Testis (tissue), 3 donors: ENCODE data around the gene MAP2. TPM values are rescaled to one million over a fixed set of nuclear protein-coding genes. Genes with fewer than 3 reads are reported as not detected.

Source experiments
- DNase-seq: peaks from one replicate; pipeline ENCODE4 v3.0.0-alpha.2; 2019
- H3K27ac ChIP-seq, 2 donors: fragments of 200-600 bp; sonication (generic); one replicate each; pipeline ENCODE4 v1.5.1; 2019
- H3K27me3 ChIP-seq: fragments of 200-600 bp; sonication (generic); one replicate; pipeline ENCODE4 v1.5.1; 2019
- H3K36me3 ChIP-seq: fragments of 200-600 bp; sonication (generic); one replicate; pipeline ENCODE4 v1.5.1; 2017; ENCODE audit warnings: low read depth; ENCODE audit errors: missing control alignments
- H3K4me1 ChIP-seq: fragments of 200-600 bp; sonication (generic); one replicate; pipeline ENCODE4 v1.5.1; 2019
- H3K4me3 ChIP-seq, 2 donors: fragments of 200-600 bp; sonication (generic); one replicate each; pipeline ENCODE4 v1.5.1; 2017 to 2019
- H3K9me3 ChIP-seq: fragments of 200-600 bp; sonication (generic); one replicate; pipeline ENCODE4 v1.5.1; 2017
- CTCF ChIP-seq, 3 experiments: fragments of 450-650 bp in 2 of 3; fragments of 200-600 bp in 1 of 3; sonication (generic) in 1 of 3; IDR thresholded peaks; one replicate each; pipeline ENCODE4 v1.5.1; 2016 to 2019; ENCODE audit warnings: antibody characterized with exemption in 3 of 3, mild to moderate bottlenecking in 2 of 3, moderate library complexity in 1 of 3
- POLR2A ChIP-seq: fragments of 450-650 bp; IDR thresholded peaks from one replicate; pipeline ENCODE4 v1.6.1; 2017; ENCODE audit warnings: antibody characterized with exemption, mild to moderate bottlenecking, moderate library complexity
- WGBS, 2 donors: methylation state at CpG; one replicate each; pipeline ENCODE4 v1.1.5; 2018; 5-methylcytosine and 5-hydroxymethylcytosine counted together
- intact Hi-C: fragments of 100-400 bp; cut with DNase I; formaldehyde crosslinking; loops from one replicate; pipeline ENCODE4 v1.15.1; 2023; ENCODE audit warnings: low total_unique reads
- polyA plus RNA-seq: library from polyadenylated mRNA; stranded (reverse); fragments of 350-450 nt; fragmentation: Illumina TruSeq; extraction: RNeasy Lipid Tissue Mini Kit (QIAGEN cat#74804); gene quantifications from one replicate; pipeline ENCODE4 v1.2.3, GENCODE V29; 2014; ENCODE audit warnings: low read depth, low replicate concordance; ENCODE audit not compliant: insufficient read depth
- total RNA-seq, 2 donors: library from RNA; depleted of rRNA; stranded (reverse); fragments of >200 nt; gene quantifications; one replicate each; pipeline ENCODE4 v1.2.3, GENCODE V29; 2016

Gene MAP2
- total and polyA plus RNA-seq, 3 donors from 2014 or later: 15.6 to 30.9 (median 20.9) TPM

GRCh38 chr2:209570194-209570593, 146.3 kb downstream of the MAP2 start:
- H3K27ac ChIP-seq: no peak overlapping the region
- intact Hi-C loops: no loop called here
- no peak for DNase-seq
- H3K27me3 ChIP-seq: no peaks in the 10 kb centered on the region
- H3K36me3 ChIP-seq: no peaks in the 10 kb centered on the region
- no peaks in the 10 kb centered on the region for H3K4me1 ChIP-seq
- TF ChIP-seq CTCF (IDR thresholded peaks at IDR 0.05): no peak
- no peak for TF ChIP-seq POLR2A
- H3K9me3 ChIP-seq: no peaks in the 10 kb centered on the region
- WGBS, 2 donors: 97 to 100% methylated on average over 1 of the region's 1 CpG
- no peak overlapping the region for H3K4me3 ChIP-seq

GRCh38 chr2:209574515-209574914, 150.7 kb downstream of the MAP2 start:
- intact Hi-C loops: no loop called here
- 95 to 97% methylated on average over 2 of the region's 2 CpGs for WGBS, 2 donors
- Histone ChIP-seq H3K27me3 (no peaks in the 10 kb centered on the region), H3K4me3 (no peak overlapping the region), H3K4me1 (no peaks in the 10 kb centered on the region), H3K9me3 (no peaks in the 10 kb centered on the region), H3K36me3 (no peaks in the 10 kb centered on the region), H3K27ac (no peak overlapping the region)
- TF ChIP-seq CTCF (IDR thresholded peaks at IDR 0.05) (no peak), POLR2A (no peak)
- no peak for DNase-seq

GRCh38 chr2:209577376-209578357, 153.8 kb downstream of the MAP2 start:
- Histone ChIP-seq H3K36me3 (no peaks in the 10 kb centered on the region), H3K4me1 (no peaks in the 10 kb centered on the region), H3K4me3 (no peak overlapping the region), H3K27me3 (no peaks in the 10 kb centered on the region), H3K27ac (no peak overlapping the region), H3K9me3 (no peaks in the 10 kb centered on the region)
- 73 to 78% methylated on average over 4 of the region's 4 CpGs for WGBS, 2 donors
- intact Hi-C loops: no loop called here
- DNase-seq: no peak
- TF ChIP-seq CTCF (IDR thresholded peaks at IDR 0.05) (peak in 1 of 3 experiments; percentile 40), POLR2A (no peak)

GRCh38 chr2:209578394-209579001, 154.7 kb downstream of the MAP2 start:
- no peaks in the 10 kb centered on the region for H3K4me1 ChIP-seq
- TF ChIP-seq CTCF (IDR thresholded peaks at IDR 0.05) (no peak), POLR2A (no peak)
- WGBS, 2 donors: 56 to 58% methylated on average over 2 to 3 of the region's 3 CpGs
- H3K27ac ChIP-seq: no peak overlapping the region
- intact Hi-C loops: no loop called here
- H3K9me3 ChIP-seq: no peaks in the 10 kb centered on the region
- no peaks in the 10 kb centered on the region for H3K27me3 ChIP-seq
- DNase-seq: no peak
- H3K4me3 ChIP-seq: no peak overlapping the region
- H3K36me3 ChIP-seq: no peaks in the 10 kb centered on the region
